BJ (cell line): ENCODE data around the gene ARHGAP26. TPM values are rescaled to one million over a fixed set of nuclear protein-coding genes. Genes with fewer than 3 reads are reported as not detected.

Experiments used
- CTCF ChIA-PET: fragments of 350-600 bp; formaldehyde crosslinking; extraction: SDS; loops from one replicate; lab custom pipeline; 2021; ENCODE audit warnings: antibody characterized with exemption, inconsistent platforms; lab: Yijun Ruan, JAX
- POLR2A ChIA-PET: fragments of 300-600 bp; sonication (Branson Sonifier 250); formaldehyde crosslinking; extraction: SDS; loops from one replicate; lab custom pipeline; 2021; ENCODE audit warnings: antibody characterized with exemption; lab: Charles Lee
- DNase-seq: peaks from one replicate; pipeline ENCODE4 v3.0.0-alpha.2; 2011; ENCODE audit warnings: low read depth
- H3K27me3 ChIP-seq: 2 replicates; pipeline ENCODE4 v1.6.0; 2011; ENCODE audit warnings: low read length; ENCODE audit not compliant: control insufficient read depth, insufficient read depth
- H3K36me3 ChIP-seq: 2 replicates; pipeline ENCODE4 v1.5.1; 2011; ENCODE audit warnings: low read length; ENCODE audit not compliant: control insufficient read depth, insufficient read depth
- H3K4me3 ChIP-seq: 2 replicates; pipeline ENCODE4 v1.5.1; 2011; ENCODE audit warnings: low read depth, mild to moderate bottlenecking, control low read depth, low read length
- polyA plus RNA-seq: library from polyadenylated mRNA; depleted of rRNA; stranded (reverse); fragments of >200 nt; gene quantifications from 2 replicates; pipeline ENCODE4 v1.2.3, GENCODE V29; 2011
- TF ChIP-seq, protein P1 (sequence below): IDR thresholded peaks from 2 replicates; pipeline ENCODE4 v1.5.1; 2011; ENCODE audit warnings: low read depth, mild to moderate bottlenecking, control low read depth, inconsistent platforms, low read length, moderate library complexity; ENCODE audit not compliant: insufficient read depth

Gene ARHGAP26
- polyA plus RNA-seq, 1 experiment, result 4.8 TPM

DNA sequence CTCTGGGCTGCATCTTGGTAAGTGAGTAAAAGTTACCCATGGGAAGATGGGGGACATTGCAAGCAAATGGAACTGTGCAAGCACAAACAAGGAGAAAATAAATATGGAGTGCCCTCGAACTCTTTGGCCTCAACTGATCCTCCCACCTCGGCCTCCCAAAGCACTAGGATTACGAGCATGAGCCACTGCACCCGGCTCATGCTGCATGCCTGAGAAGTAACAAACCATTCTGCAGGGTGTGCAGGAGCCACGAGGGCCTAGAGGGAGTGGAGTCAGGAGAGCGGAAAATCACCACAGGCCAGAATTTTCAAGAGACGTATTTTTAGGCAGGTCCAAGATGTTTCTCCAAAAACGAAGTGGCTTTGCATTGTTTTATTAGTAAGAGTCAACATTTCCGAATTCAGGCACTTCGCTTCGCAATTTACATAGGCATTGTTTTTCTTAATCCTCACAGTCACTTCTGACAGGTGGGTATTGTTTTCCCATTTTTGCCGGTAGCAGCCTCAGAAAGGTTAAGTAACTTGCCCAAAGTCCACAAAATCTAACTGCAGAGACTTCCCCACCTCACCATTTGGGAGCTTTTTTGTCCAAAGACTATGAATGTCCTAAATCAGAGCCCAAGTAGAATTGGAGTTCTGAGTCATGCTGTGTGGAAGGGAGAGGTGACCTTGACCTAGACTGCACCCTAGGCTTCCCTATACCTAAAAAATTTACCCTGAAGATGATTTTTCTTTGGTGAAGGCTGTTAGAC is 403.1 kb downstream of the ARHGAP26 start:
- Histone ChIP-seq H3K36me3 (no peaks in the 10 kb centered on the region), H3K27me3 (no peaks in the 10 kb centered on the region), H3K4me3 (no peak overlapping the region)
- ChIA-PET CTCF (no interaction called here), POLR2A (no interaction called here)
- TF ChIP-seq, protein P1, sequence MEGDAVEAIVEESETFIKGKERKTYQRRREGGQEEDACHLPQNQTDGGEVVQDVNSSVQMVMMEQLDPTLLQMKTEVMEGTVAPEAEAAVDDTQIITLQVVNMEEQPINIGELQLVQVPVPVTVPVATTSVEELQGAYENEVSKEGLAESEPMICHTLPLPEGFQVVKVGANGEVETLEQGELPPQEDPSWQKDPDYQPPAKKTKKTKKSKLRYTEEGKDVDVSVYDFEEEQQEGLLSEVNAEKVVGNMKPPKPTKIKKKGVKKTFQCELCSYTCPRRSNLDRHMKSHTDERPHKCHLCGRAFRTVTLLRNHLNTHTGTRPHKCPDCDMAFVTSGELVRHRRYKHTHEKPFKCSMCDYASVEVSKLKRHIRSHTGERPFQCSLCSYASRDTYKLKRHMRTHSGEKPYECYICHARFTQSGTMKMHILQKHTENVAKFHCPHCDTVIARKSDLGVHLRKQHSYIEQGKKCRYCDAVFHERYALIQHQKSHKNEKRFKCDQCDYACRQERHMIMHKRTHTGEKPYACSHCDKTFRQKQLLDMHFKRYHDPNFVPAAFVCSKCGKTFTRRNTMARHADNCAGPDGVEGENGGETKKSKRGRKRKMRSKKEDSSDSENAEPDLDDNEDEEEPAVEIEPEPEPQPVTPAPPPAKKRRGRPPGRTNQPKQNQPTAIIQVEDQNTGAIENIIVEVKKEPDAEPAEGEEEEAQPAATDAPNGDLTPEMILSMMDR, result no peak
- no peak for DNase-seq

DNA sequence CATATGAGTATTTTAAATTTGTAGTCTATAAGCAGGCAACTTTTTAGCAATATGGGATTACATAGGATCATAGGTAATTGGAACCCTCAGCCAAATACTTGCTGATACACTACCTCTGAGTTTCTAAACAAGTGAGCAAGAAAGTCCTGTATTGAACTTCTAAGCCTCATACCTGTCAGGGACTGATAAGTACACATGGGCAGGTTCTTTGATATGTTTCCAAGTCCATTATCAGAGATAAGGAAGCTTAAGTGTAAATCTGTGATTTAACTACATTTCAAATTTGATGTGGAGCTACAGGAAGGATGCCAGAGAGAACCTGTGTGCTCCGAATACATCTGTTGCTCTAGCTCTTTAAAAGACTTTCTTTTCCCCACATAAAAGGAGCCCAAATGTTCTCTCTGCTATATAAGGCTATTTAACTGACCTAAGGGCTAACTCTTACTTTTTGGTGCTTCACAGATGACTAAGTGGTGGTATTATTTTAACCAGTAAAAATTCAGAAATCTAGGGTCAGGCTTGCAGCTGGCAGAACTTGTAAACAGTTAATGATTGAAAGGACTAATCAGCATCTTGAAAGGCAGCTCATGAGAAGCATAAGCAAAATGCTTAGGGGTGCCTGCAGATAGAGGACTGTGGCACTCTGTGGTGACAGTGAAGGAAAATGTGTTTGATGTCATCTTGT is 404.7 kb downstream of the ARHGAP26 start:
- no peak for DNase-seq
- TF ChIP-seq, protein P1, result no peak
- no peaks in the 10 kb centered on the region for H3K27me3 ChIP-seq
- ChIA-PET CTCF (interaction anchor here (0.6 kb wide), 1 partner anchor 14 kb away, joined by 3 read pairs; no protein-coding TSS in a partner anchor), POLR2A (no interaction called here)
- H3K36me3 ChIP-seq, result no peaks in the 10 kb centered on the region
- no peak overlapping the region for H3K4me3 ChIP-seq

DNA sequence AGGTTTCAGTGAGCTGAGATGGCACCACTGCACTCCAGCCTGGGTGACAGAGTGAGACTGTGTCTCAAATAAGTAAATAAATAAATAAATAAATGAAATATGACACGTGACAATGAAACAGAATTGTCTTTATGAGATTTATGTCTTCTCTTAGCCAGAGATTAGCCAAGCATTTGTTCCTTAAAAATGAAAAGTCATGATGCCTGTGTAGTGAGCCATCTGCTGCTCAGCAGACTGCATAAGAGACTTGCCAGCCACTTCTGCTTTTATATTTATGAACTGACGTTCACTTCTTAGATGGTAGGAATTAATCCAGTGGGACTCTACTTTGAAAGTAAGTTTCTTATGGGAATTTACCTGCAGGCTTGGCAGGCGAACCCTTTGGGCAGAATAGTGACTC is 405.9 kb downstream of the ARHGAP26 start:
- TF ChIP-seq, protein P1, result no peak
- H3K36me3 ChIP-seq, result no peaks in the 10 kb centered on the region
- POLR2A ChIA-PET, result no interaction called here
- no peaks in the 10 kb centered on the region for H3K27me3 ChIP-seq
- DNase-seq, result no peak
- H3K4me3 ChIP-seq, result no peak overlapping the region
- CTCF ChIA-PET, result interaction anchor here (1.4 to 1.5 kb wide), 2 partner anchors 11 to 13 kb away, joined by 3 read pairs; no protein-coding TSS in a partner anchor

DNA sequence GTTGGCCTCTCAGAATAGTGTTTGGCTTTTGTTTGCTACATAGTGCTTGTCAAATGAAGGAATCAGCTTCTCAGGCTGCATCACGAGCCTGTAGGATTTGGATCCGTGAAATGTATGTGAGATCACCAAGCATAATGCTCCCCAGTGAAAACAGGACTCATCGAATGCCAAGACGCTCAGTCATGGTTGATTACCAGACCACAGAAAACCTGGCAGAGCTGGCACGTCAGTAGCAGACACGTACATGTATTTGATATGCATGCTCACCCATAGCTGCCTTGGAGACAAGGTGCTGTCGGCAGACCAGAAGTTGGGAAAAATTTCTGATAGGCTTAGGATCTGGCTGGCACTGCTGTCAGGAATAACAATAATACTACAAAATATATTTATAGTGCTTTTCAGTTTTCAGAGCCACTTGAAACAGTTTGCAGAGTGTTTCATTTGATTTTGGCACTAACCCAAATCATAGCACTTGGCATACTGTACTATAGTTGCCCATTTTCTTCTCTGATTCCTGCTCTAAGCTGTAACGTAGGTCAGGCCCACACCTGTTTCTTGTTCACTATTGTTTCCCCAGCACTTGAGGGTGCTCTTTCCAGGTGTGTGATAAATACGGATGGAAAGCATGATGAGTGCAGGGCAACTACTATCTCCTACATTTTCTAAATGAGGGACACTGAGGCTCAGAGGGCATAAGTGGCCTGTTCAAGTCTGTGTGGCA is 407.2 kb downstream of the ARHGAP26 start:
- ChIA-PET POLR2A (no interaction called here), CTCF (interaction anchor here (1.5 kb wide), 1 partner anchor 12 kb away, joined by 3 read pairs; no protein-coding TSS in a partner anchor)
- TF ChIP-seq, protein P1, result no peak
- no peak for DNase-seq
- H3K27me3 ChIP-seq, result no peaks in the 10 kb centered on the region
- H3K4me3 ChIP-seq, result no peak overlapping the region
- H3K36me3 ChIP-seq, result no peaks in the 10 kb centered on the region

DNA sequence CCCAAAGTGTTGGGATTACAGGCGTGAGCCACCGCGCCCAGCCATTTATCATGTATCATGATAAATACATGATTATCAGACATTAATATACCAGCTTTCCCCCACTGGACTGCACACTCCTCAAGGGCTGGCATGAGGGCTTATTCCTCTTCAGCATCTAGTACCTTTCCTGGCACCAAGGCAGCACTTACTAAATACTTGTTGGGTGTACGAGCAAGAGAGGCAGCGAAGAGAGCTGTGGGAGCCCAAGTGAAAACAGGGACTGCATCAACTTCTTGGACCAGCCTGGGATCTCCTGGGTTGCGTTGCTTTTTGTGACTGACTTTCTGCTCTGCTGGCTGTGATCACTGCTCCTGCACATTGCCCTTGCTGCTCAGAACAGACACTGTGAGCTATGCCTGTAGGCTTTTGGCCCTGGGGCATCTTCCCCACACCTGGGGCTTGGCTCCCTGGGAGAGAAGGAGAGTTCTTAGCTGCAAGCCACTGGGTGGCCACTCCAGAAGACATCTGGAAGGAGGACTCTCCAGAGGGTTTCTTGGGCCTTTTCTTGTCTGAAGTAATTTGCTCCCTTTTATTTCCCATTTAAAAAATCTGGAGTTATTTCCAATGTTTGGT is 409.1 kb downstream of the ARHGAP26 start:
- POLR2A ChIA-PET, result no interaction called here
- no peak overlapping the region for H3K4me3 ChIP-seq

More for the DNA sequence above, 409.1 kb downstream of the ARHGAP26 start:
- DNase-seq, result no peak
- Histone ChIP-seq H3K27me3 (no peaks in the 10 kb centered on the region), H3K36me3 (no peaks in the 10 kb centered on the region)
- CTCF ChIA-PET, result interaction anchor here (1.3 kb wide), 1 partner anchor 11 kb away, joined by 5 read pairs; no protein-coding TSS in a partner anchor
- TF ChIP-seq, protein P1, result no peak
